Effector memory CD4-positive, alpha-beta T cell (primary cell): ENCODE data around the gene SENP1.
"Not testable (repeated sequence)": the region's sequence is repeated elsewhere in the genome, so short reads cannot be mapped to it uniquely, and the experiment has no call there.

Experiments used
- DNase-seq, 3 donors: peaks; one replicate each; pipeline ENCODE4 v3.0.0-alpha.2; 2020
- H3K27ac ChIP-seq: 2 replicates; pipeline ENCODE4 v1.7.0; 2013; ENCODE audit warnings: mild to moderate bottlenecking, low read length, moderate library complexity; ENCODE audit not compliant: insufficient read depth, poor library complexity, severe bottlenecking
- H3K27me3 ChIP-seq: replicated peaks from 2 replicates; pipeline ENCODE4 v1.7.0; 2013; ENCODE audit warnings: mild to moderate bottlenecking, low read length; ENCODE audit not compliant: insufficient read depth, control insufficient read depth, poor library complexity, severe bottlenecking
- H3K36me3 ChIP-seq: 2 replicates; pipeline ENCODE4 v1.7.0; 2013; ENCODE audit warnings: mild to moderate bottlenecking, low read length, moderate library complexity; ENCODE audit not compliant: control insufficient read depth, insufficient read depth
- H3K4me1 ChIP-seq: 2 replicates; pipeline ENCODE4 v1.7.0; 2013; ENCODE audit warnings: low read length, mild to moderate bottlenecking; ENCODE audit not compliant: control insufficient read depth, insufficient read depth, poor library complexity, severe bottlenecking
- H3K4me3 ChIP-seq: 2 replicates; pipeline ENCODE4 v1.7.0; 2013; ENCODE audit warnings: low read length, low read depth, mild to moderate bottlenecking; ENCODE audit not compliant: insufficient read depth, poor library complexity, severe bottlenecking
- H3K9me3 ChIP-seq: 2 replicates; pipeline ENCODE4 v1.7.0; 2013; ENCODE audit warnings: mild to moderate bottlenecking, low read length, moderate library complexity; ENCODE audit not compliant: control insufficient read depth

SENP1 gene

GRCh38 chr12:48118284-48118871 is 12.5 kb upstream of the SENP1 start:
- no peaks in the 10 kb centered on the region for H3K36me3 ChIP-seq

GRCh38 chr12:48115957-48116356 is 10.1 kb upstream of the SENP1 start:
- Histone ChIP-seq H3K4me3 (no peak overlapping the region), H3K27ac (no peak overlapping the region), H3K27me3 (no peaks in the 10 kb centered on the region), H3K36me3 (no peaks in the 10 kb centered on the region), H3K9me3 (no peaks in the 10 kb centered on the region), H3K4me1 (peaks cover 5% of the 10 kb centered on the region)
- no peak for DNase-seq

More at GRCh38 chr12:48118284-48118871, 12.5 kb upstream of the SENP1 start:
- H3K9me3 ChIP-seq, result no peaks in the 10 kb centered on the region
- no peak for DNase-seq
- H3K4me1 ChIP-seq, result peaks cover 5% of the 10 kb centered on the region
- H3K27ac ChIP-seq, result no peak overlapping the region
- no peaks in the 10 kb centered on the region for H3K27me3 ChIP-seq
- no peak overlapping the region for H3K4me3 ChIP-seq

- not testable (repeated sequence) for H3K9me3 ChIP-seq, H3K27me3 ChIP-seq, H3K4me3 ChIP-seq, H3K27ac ChIP-seq, H3K36me3 ChIP-seq, DNase-seq
- H3K4me1 ChIP-seq, result peaks cover 11% of the 10 kb centered on the region
Observed at GRCh38 chr12:48111312-48111693, 5.4 kb upstream of the SENP1 start.

GRCh38 chr12:48110691-48111311 is 4.9 kb upstream of the SENP1 start:
- Histone ChIP-seq H3K36me3 (no peaks in the 10 kb centered on the region), H3K4me3 (no peak overlapping the region), H3K27ac (no peak overlapping the region), H3K4me1 (peaks cover 11% of the 10 kb centered on the region), H3K27me3 (no peaks in the 10 kb centered on the region), H3K9me3 (no peaks in the 10 kb centered on the region)
- no peak for DNase-seq

GRCh38 chr12:48109424-48109823 is 3.5 kb upstream of the SENP1 start:
- Histone ChIP-seq H3K27me3 (no peaks in the 10 kb centered on the region), H3K36me3 (no peaks in the 10 kb centered on the region), H3K27ac (no peak overlapping the region), H3K9me3 (no peaks in the 10 kb centered on the region), H3K4me1 (peaks cover 18% of the 10 kb centered on the region), H3K4me3 (no peak overlapping the region)
- no peak for DNase-seq

- H3K4me3 ChIP-seq, result peak overlapping the region; percentile 87
- H3K27ac ChIP-seq, result peak overlapping the region; percentile 98
- no peaks in the 10 kb centered on the region for H3K9me3 ChIP-seq
- H3K36me3 ChIP-seq, result no peaks in the 10 kb centered on the region
- no peak for DNase-seq
- H3K27me3 ChIP-seq, result no peaks in the 10 kb centered on the region
- H3K4me1 ChIP-seq, result peaks cover 20% of the 10 kb centered on the region
Observed at GRCh38 chr12:48106681-48107613, 1.1 kb upstream of the SENP1 start.

- H3K36me3 ChIP-seq, result no peaks in the 10 kb centered on the region
- peaks cover 20% of the 10 kb centered on the region for H3K4me1 ChIP-seq
- peak; percentile 44 to 62 (median 49) for DNase-seq
Observed at GRCh38 chr12:48105321-48105866, 485 bp downstream of the SENP1 start.

GRCh38 chr12:48104531-48104930 is 1.3 kb downstream of the SENP1 start:
- no peak for DNase-seq
- Histone ChIP-seq H3K27ac (peak overlapping the region; percentile 98), H3K27me3 (no peaks in the 10 kb centered on the region), H3K9me3 (no peaks in the 10 kb centered on the region), H3K4me3 (peak overlapping the region; percentile 87), H3K36me3 (no peaks in the 10 kb centered on the region), H3K4me1 (peaks cover 20% of the 10 kb centered on the region)

More at GRCh38 chr12:48105321-48105866, 485 bp downstream of the SENP1 start:
- Histone ChIP-seq H3K27me3 (no peaks in the 10 kb centered on the region), H3K9me3 (no peaks in the 10 kb centered on the region), H3K4me3 (peak overlapping the region; percentile 87), H3K27ac (peak overlapping the region; percentile 98)

- H3K9me3 ChIP-seq, result no peaks in the 10 kb centered on the region
- no peak for DNase-seq
- no peaks in the 10 kb centered on the region for H3K27me3 ChIP-seq
- peaks cover 56% of the 10 kb centered on the region for H3K36me3 ChIP-seq
- no peaks in the 10 kb centered on the region for H3K4me1 ChIP-seq
- no peak overlapping the region for H3K4me3 ChIP-seq
- no peak overlapping the region for H3K27ac ChIP-seq
Observed at GRCh38 chr12:48092611-48093010, 13.3 kb downstream of the SENP1 start.
